Mesodermal cell (in vitro differentiated cells): ENCODE results near the gene R3HDM1. TPM values are rescaled to one million over a fixed set of nuclear protein-coding genes. Genes with fewer than 3 reads are reported as not detected.
"Not testable (repeated sequence)": the region's sequence is repeated elsewhere in the genome, so short reads cannot be mapped to it uniquely, and the experiment has no call there.

Experiments
- H3K27ac ChIP-seq: 2 replicates; pipeline ENCODE4 v1.7.0; 2013; ENCODE audit warnings: mild to moderate bottlenecking, low read depth, low read length, moderate library complexity; ENCODE audit not compliant: severe bottlenecking
- H3K36me3 ChIP-seq: 2 replicates; pipeline ENCODE4 v1.7.1; 2013; ENCODE audit warnings: mild to moderate bottlenecking, low read length, moderate library complexity; ENCODE audit not compliant: control insufficient read depth, insufficient read depth
- H3K4me1 ChIP-seq: one replicate; pipeline ENCODE4 v1.7.1; 2013; ENCODE audit warnings: mild to moderate bottlenecking, low read length; ENCODE audit not compliant: insufficient read depth, control insufficient read depth, poor library complexity, severe bottlenecking
- H3K4me3 ChIP-seq: 2 replicates; pipeline ENCODE4 v1.7.0; 2013; ENCODE audit warnings: low read length, control low read depth, mild to moderate bottlenecking; ENCODE audit not compliant: insufficient read depth, poor library complexity, severe bottlenecking; ENCODE audit errors: extremely low read depth
- H3K9me3 ChIP-seq: 2 replicates; pipeline ENCODE4 v1.7.1; 2013; ENCODE audit warnings: mild to moderate bottlenecking, low read length, moderate library complexity; ENCODE audit not compliant: control insufficient read depth
- WGBS, 2 experiments: methylation state at CpG; one replicate each; pipeline ENCODE4 v1.1.5; 2013; ENCODE audit warnings: missing lambda C conversion rate in 2 of 2; ENCODE audit not compliant: insufficient coverage in 2 of 2; 5-methylcytosine and 5-hydroxymethylcytosine counted together
- polyA plus RNA-seq, 2 experiments: library from polyadenylated mRNA; stranded (reverse); fragments of 50-300 nt; gene quantifications; one replicate each; pipeline ENCODE4 v1.2.3, GENCODE V29; 2013

R3HDM1 gene
- 41.7 TPM for polyA plus RNA-seq (2013, experiment 1 of 2)
- 45.5 TPM for polyA plus RNA-seq (2013, experiment 2 of 2)

- WGBS, 2 experiments, result 0 to 1% methylated on average over 31 to 47 of the region's 75 CpGs
Measured at GRCh38 chr2:135531231-135532197, at the start of gene R3HDM1. Gene R3HDM1 (plus strand): TSS chr2:135531484. CDS start chr2:135604846, 73,362 bp downstream.

GRCh38 chr2:135485441-135485840 lies 45.8 kb upstream of the R3HDM1 start:
- no peak overlapping the region for H3K4me3 ChIP-seq
- WGBS, 2 experiments, result 91% methylated on average over 4 of the region's 4 CpGs; no CpG with 5 or more reads in 1 of the 2 experiments
- H3K9me3 ChIP-seq, result peaks cover 6% of the 10 kb centered on the region
- no peak overlapping the region for H3K27ac ChIP-seq
- H3K4me1 ChIP-seq, result no peaks in the 10 kb centered on the region
- peaks cover 7% of the 10 kb centered on the region for H3K36me3 ChIP-seq

More at GRCh38 chr2:135531231-135532197, at the start of gene R3HDM1:
- Histone ChIP-seq H3K36me3 (peaks cover 4% of the 10 kb centered on the region), H3K4me1 (peaks cover 4% of the 10 kb centered on the region), H3K4me3 (peak within 1 kb of the TSS; percentile 88), H3K27ac (peak within 1 kb of the TSS; percentile 97), H3K9me3 (peaks cover 9% of the 10 kb centered on the region)

- Histone ChIP-seq H3K27ac (no peak overlapping the region), H3K4me3 (no peak overlapping the region), H3K9me3 (peaks cover 6% of the 10 kb centered on the region), H3K36me3 (peaks cover 7% of the 10 kb centered on the region), H3K4me1 (no peaks in the 10 kb centered on the region)
- no CpG with 5 or more reads among the region's 1 CpG for WGBS, 2 experiments
Measured at GRCh38 chr2:135490376-135490775, 40.9 kb upstream of the R3HDM1 start.

- H3K4me1 ChIP-seq, result no peaks in the 10 kb centered on the region
- no peaks in the 10 kb centered on the region for H3K9me3 ChIP-seq
- no CpG with 5 or more reads among the region's 1 CpG for WGBS, 2 experiments
- H3K4me3 ChIP-seq, result no peak overlapping the region
- H3K27ac ChIP-seq, result no peak overlapping the region
- no peaks in the 10 kb centered on the region for H3K36me3 ChIP-seq
Measured at GRCh38 chr2:135494503-135494902, 36.8 kb upstream of the R3HDM1 start.

GRCh38 chr2:135494917-135495316 lies 36.4 kb upstream of the R3HDM1 start:
- Histone ChIP-seq H3K4me3 (no peak overlapping the region), H3K9me3 (no peaks in the 10 kb centered on the region), H3K4me1 (no peaks in the 10 kb centered on the region), H3K27ac (no peak overlapping the region), H3K36me3 (no peaks in the 10 kb centered on the region)
- WGBS, 2 experiments, result no CpG with 5 or more reads among the region's 2 CpGs

GRCh38 chr2:135498588-135498987 lies 32.7 kb upstream of the R3HDM1 start:
- not testable (repeated sequence) for H3K4me3 ChIP-seq, H3K36me3 ChIP-seq, H3K9me3 ChIP-seq, H3K4me1 ChIP-seq, H3K27ac ChIP-seq
- WGBS, 2 experiments, result 93% methylated on average over 5 of the region's 7 CpGs

GRCh38 chr2:135504811-135505210 lies 26.5 kb upstream of the R3HDM1 start:
- Histone ChIP-seq H3K4me3 (no peak overlapping the region), H3K9me3 (no peaks in the 10 kb centered on the region), H3K27ac (no peak overlapping the region), H3K4me1 (no peaks in the 10 kb centered on the region), H3K36me3 (no peaks in the 10 kb centered on the region)
- WGBS, 2 experiments, result no CpG with 5 or more reads among the region's 1 CpG

- 98 to 100% methylated on average over 4 to 5 of the region's 5 CpGs for WGBS, 2 experiments
Measured at GRCh38 chr2:135510577-135510976, 20.7 kb upstream of the R3HDM1 start.

GRCh38 chr2:135512099-135512498 lies 19.2 kb upstream of the R3HDM1 start:
- H3K27ac ChIP-seq, result no peak overlapping the region
- no peaks in the 10 kb centered on the region for H3K4me1 ChIP-seq
- WGBS, 2 experiments, result 100% methylated on average over 1 of the region's 2 CpGs; no CpG with 5 or more reads in 1 of the 2 experiments
- peaks cover 7% of the 10 kb centered on the region for H3K9me3 ChIP-seq
- peaks cover 2% of the 10 kb centered on the region for H3K36me3 ChIP-seq
- no peak overlapping the region for H3K4me3 ChIP-seq

More at GRCh38 chr2:135510577-135510976, 20.7 kb upstream of the R3HDM1 start:
- H3K4me1 ChIP-seq, result no peaks in the 10 kb centered on the region
- H3K4me3 ChIP-seq, result no peak overlapping the region
- H3K36me3 ChIP-seq, result no peaks in the 10 kb centered on the region
- no peak overlapping the region for H3K27ac ChIP-seq
- peaks cover 2% of the 10 kb centered on the region for H3K9me3 ChIP-seq

- Histone ChIP-seq H3K4me1 (no peaks in the 10 kb centered on the region), H3K9me3 (no peaks in the 10 kb centered on the region), H3K4me3 (no peak overlapping the region), H3K36me3 (peaks cover 9% of the 10 kb centered on the region), H3K27ac (no peak overlapping the region)
- no CpG with 5 or more reads among the region's 1 CpG for WGBS, 2 experiments
Measured at GRCh38 chr2:135525786-135526185, 5.5 kb upstream of the R3HDM1 start.

- H3K36me3 ChIP-seq, result no peaks in the 10 kb centered on the region
- H3K4me3 ChIP-seq, result no peak overlapping the region
- no peaks in the 10 kb centered on the region for H3K9me3 ChIP-seq
- H3K4me1 ChIP-seq, result peaks cover 2% of the 10 kb centered on the region
- no peak overlapping the region for H3K27ac ChIP-seq
- 100% methylated on average over 3 of the region's 3 CpGs; no CpG with 5 or more reads in 1 of the 2 experiments for WGBS, 2 experiments
Measured at GRCh38 chr2:135528006-135528405, 3.3 kb upstream of the R3HDM1 start.
